HG03064 (cell line): Measurements from ENCODE around the gene PACRG.

Experiments
- ATAC-seq: cut with Tn5 transposase; IDR thresholded peaks from one replicate; pipeline ENCODE4 v1.9.1; 2021; ENCODE audit warnings: low read depth; ENCODE audit not compliant: unreplicated experiment

PACRG gene

GRCh38 chr6:162709431-162709830 lies 18.3 kb upstream of the PACRG start:
- no peak for ATAC-seq

- ATAC-seq: no peak
These were observed 17.4 kb upstream of the PACRG start for GRCh38 chr6:162710419-162710818.

GRCh38 chr6:162710936-162711335 lies 16.8 kb upstream of the PACRG start:
- no peak for ATAC-seq

GRCh38 chr6:162711376-162711775 lies 16.4 kb upstream of the PACRG start:
- no peak for ATAC-seq

- ATAC-seq: no peak
These were observed 15.1 kb upstream of the PACRG start for GRCh38 chr6:162712694-162713093.

GRCh38 chr6:162713974-162714780 lies 13.6 kb upstream of the PACRG start:
- no peak for ATAC-seq

- no peak for ATAC-seq
These were observed 12.2 kb upstream of the PACRG start for GRCh38 chr6:162715601-162716000.

- no peak for ATAC-seq
These were observed 8.2 kb upstream of the PACRG start for GRCh38 chr6:162719528-162719927.

- no peak for ATAC-seq
These were observed 6.4 kb upstream of the PACRG start for GRCh38 chr6:162721404-162721687.

- no peak for ATAC-seq
These were observed 5.5 kb upstream of the PACRG start for GRCh38 chr6:162722226-162722625.

- no peak for ATAC-seq
These were observed 5.1 kb upstream of the PACRG start for GRCh38 chr6:162722633-162723032.

- peak; percentile 1 for ATAC-seq
These were observed 840 bp upstream of the PACRG start for GRCh38 chr6:162726947-162727321.

GRCh38 chr6:162728197-162728596 lies 423 bp downstream of the PACRG start:
- no peak for ATAC-seq

GRCh38 chr6:162728706-162729105 lies 932 bp downstream of the PACRG start:
- ATAC-seq: no peak

- no peak for ATAC-seq
These were observed 2.7 kb downstream of the PACRG start for GRCh38 chr6:162730502-162730901.

- ATAC-seq: no peak
These were observed 5.7 kb downstream of the PACRG start for GRCh38 chr6:162733489-162733888.

GRCh38 chr6:162736961-162737360 lies 9.2 kb downstream of the PACRG start:
- no peak for ATAC-seq

- ATAC-seq: no peak
These were observed 23.0 kb downstream of the PACRG start for GRCh38 chr6:162750776-162751175.

GRCh38 chr6:162751211-162751859 lies 23.6 kb downstream of the PACRG start:
- no peak for ATAC-seq

- no peak for ATAC-seq
These were observed 26.0 kb downstream of the PACRG start for GRCh38 chr6:162753775-162754174.

- no peak for ATAC-seq
These were observed 42.4 kb downstream of the PACRG start for GRCh38 chr6:162770136-162770535.

GRCh38 chr6:162770955-162771354 lies 43.2 kb downstream of the PACRG start:
- ATAC-seq: no peak
